ENCODE results near the gene MDGA2.
"Not testable (repeated sequence)": the region's sequence is repeated elsewhere in the genome, so short reads cannot be mapped to it uniquely, and the experiment has no call there.

The MDGA2 gene

DNA sequence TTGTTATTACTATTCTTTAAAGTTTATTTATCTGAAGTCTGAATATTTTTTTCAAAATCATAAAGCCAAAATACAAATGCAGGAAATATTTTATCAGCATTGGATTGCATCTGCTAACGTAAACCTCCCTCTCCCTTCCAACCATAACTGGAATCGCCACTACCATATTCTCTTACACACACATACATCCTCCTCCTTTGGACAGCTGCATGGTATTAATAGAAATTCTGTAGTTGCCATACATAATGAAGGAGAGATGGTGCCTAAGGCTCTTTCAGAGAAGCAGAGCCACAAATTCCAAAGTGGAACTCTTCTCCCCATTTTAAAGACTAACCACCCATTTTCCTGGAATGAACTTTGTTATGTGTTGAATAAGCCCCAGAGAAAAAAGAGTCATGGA lies 352.7 kb downstream of the MDGA2 start:
- DNase-seq: no peak

GRCh38 chr14:47302121-47302520 lies 373.3 kb downstream of the MDGA2 start:
- no peak for DNase-seq

DNA sequence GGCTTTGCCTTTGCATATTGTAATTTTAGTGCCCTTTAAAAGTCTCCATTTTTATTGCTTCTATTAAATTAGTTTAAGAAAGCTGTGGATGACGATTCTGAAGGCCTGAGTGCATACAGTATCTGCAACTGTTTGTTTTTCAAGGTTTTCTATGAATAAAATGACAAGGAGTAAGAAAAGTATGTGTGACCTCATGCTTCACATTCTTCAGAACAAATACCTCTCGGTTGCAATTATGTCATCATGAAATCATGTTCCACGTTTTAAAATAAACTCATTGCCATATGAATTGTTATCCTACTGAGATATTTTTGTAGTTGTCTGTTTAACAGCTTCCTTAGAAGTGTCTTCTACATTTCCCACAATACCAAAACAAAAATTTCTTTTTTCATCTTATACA lies 374.6 kb downstream of the MDGA2 start:
- no peak for DNase-seq

- DNase-seq: no peak
These were observed 378.0 kb downstream of the MDGA2 start for GRCh38 chr14:47297374-47297773.

DNA sequence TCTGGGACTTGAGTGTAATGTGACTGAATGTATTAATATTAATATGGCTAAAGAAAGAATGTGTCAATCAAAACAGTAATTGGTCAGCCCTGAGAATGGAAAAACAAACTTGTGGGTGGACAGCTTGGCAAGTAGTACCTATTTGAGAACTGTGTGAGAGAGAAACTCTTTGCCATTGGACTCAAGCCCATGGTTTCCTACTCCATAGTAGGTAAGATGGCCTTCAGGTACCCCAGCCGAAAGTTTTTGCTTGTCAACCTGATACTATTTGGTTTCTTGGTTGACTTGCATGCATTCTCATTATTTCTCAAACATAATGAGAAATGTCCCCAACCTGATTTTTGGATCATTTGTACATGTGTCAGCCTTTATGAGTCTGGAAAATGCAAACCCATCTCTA lies 391.1 kb downstream of the MDGA2 start:
- DNase-seq: no peak

GRCh38 chr14:47281761-47282160 lies 393.6 kb downstream of the MDGA2 start:
- DNase-seq: not testable (repeated sequence)

DNA sequence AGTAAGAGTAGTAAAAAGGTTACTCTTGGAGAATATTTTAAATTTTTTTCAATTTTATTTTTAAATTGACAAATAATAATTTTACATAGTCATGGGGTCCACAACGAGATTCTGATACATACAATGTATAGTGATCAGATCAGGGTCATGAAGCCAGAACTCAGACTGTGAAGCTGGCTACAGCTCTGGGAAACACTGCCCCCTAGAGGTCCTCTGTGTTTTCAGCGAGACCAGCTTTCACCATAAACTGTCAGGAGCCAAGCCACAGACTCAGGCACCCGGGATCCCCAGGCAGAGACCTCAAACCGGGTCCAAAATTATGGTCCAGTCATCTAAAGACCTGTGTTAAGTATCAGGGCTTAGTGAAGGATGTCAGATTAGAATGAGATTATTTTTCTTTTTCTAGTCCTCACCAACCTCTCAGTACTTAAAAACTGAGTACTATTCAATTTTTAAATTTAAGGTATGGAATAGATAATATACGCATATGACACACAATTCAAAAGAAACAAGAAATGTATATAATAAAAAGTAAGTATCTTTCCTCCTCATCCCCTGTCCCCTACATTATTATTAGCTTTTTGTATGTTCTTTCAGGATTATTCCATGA lies 397.1 kb downstream of the MDGA2 start:
- peak in 1 of 2 donors; percentile 4 for DNase-seq

DNA sequence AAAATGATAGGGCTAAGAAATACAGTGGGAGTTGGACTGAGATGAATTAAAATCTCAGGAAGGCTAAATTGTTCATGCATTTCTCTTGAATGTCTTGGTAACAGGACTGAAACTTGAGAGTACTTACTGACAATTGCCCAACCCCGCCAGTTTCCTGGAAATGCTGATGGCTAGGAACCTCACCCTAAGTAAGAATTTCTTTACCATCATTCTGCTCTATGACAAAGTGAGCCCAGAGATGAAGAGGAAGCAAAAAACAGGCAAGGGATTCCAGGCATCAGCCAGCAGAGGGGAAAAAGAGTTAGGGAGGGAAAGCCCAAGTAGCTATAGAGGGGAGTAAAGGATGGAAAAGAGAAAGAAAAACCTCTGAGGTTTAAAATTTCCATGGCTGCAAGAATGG lies 397.7 kb downstream of the MDGA2 start:
- no peak for DNase-seq

DNA sequence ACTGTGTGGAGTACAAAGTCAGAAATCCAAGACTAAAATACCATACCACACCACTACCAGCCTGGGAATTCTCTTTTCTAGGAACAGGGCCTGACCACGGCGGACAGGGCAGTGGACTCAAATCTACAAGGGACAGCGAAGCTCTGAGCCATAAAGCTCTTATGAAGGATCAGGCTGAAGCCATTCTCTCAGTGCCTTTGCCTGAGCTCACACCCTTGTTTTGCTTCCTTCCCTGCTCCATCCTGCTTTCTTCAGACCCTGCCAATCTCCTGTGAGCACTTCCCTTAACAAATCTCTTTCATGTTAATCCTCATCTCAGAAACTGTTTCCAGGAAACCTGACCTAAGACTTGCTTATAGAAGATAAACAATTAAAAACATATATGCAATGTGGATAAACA lies 398.5 kb downstream of the MDGA2 start:
- DNase-seq: no peak

GRCh38 chr14:47273939-47274338 lies 401.5 kb downstream of the MDGA2 start:
- no peak for DNase-seq

GRCh38 chr14:47270715-47271114 lies 404.7 kb downstream of the MDGA2 start:
- no peak for DNase-seq

GRCh38 chr14:47269756-47270492 lies 405.5 kb downstream of the MDGA2 start:
- no peak for DNase-seq

GRCh38 chr14:47264842-47265241 lies 410.6 kb downstream of the MDGA2 start:
- DNase-seq: no peak

DNA sequence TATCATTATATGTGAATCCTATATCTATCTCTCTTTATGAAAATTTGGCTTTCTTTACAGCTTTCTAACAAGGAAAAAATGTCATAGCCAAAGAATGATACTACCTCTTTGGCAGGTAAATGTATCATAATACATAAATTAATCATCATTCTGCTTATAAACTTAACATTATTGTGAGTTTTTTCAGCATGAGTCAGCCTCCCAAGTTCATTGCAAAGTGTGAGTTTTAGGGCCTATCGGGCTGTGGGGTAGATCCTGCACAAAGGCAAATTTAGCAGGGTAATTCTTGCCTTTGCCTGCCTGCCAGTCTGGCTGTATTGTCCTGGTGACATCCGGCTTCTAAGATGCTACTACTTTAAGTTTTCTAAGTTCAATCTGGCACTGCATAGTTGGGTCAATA lies 412.6 kb downstream of the MDGA2 start:
- no peak for DNase-seq

GRCh38 chr14:47261350-47261749 lies 414.1 kb downstream of the MDGA2 start:
- DNase-seq: no peak

DNA sequence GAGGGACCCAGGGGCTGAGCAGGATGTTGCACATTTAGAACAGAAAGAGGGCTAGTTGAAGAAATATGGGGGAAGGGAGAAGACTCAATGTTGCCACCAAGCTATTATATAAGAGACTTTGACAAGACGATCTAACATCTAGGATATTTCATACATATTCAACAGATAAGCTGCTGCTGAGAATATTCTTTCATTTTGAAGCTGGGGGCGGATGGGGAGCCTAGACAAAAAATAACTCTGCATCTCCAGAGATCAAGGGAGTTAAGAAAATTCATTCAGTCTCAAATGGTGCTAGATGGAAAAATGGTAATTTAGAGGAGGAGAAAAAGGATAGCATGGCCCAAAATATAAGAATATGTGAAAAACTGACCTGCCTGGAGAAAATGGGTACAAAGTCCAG lies 415.6 kb downstream of the MDGA2 start:
- DNase-seq: no peak

GRCh38 chr14:47257013-47257412 lies 418.4 kb downstream of the MDGA2 start:
- DNase-seq: no peak

DNA sequence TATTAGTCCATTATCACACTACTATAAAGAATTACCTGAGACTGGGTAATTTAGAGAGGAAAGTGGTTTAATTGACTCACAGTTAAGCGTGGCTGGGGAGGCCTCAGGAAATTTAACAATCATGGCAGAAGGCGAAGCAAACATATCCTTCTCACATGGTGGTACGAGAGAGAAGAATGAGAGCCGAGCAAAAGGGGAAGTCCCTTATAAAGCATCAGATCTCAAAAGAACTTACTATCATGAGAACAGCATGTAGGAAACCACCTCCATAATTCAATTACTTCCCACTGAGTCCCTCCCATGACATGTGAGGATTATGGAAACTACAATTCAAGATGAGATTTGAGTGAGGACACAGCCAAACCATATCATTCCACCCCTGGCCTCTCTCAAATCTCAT lies 422.6 kb downstream of the MDGA2 start:
- no peak for DNase-seq

GRCh38 chr14:47246367-47246766 lies 429.0 kb downstream of the MDGA2 start:
- no peak for DNase-seq

- DNase-seq: not testable (repeated sequence)
These were observed 432.8 kb downstream of the MDGA2 start for GRCh38 chr14:47242579-47242978.

DNA sequence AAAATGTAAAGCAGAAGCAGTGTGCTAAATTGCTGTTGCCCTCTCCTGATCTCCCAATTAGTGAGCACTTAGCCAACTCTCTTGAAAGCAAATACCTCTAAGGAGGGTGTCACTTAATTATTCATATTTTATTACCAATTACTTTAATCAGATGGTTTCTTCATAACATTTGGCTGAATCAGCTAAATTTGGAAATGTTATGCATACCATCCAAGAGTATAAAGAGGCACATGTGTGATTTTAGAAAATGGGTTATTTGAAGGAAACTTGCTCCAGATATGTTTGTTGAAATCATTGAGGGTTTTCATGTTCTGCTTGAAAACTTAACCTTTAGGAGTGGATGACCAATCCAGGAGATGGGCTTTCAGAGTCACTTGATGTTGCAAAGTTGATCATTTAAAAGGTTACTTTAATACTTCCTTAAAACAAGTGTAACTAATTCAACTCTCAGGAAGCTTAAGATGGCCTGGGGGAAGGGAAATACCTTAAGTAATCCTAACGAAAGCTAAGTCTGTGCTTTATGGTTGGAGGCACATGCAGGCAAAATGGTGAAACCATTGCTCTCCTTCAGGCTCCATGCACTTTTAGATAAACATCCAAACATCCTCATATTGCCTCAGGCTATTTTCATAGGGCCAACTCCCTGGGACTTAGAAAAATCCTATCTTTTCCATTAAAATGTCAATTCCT lies 434.5 kb downstream of the MDGA2 start:
- no peak for DNase-seq

- DNase-seq: no peak
These were observed 439.8 kb downstream of the MDGA2 start for GRCh38 chr14:47235619-47236018.

- DNase-seq: no peak
These were observed 448.4 kb downstream of the MDGA2 start for GRCh38 chr14:47226877-47227520.

DNA sequence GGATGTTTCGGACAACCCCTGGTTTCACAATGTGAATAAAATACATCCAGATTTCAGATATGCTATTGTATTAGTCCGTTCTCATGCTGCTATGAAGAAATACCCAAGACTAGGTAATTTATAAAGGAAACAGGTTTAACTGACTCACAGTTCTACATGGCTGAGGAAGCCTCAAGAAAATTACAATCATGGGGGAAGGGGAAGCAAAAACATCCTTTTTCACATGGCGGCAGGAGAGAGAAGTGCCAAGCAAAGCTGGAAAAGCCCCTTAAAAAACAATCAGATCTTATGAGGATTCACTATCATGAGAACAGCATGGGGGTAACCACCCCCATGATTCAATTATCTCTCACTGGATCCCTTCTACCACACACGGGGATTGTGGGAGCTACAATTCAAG lies 451.7 kb downstream of the MDGA2 start:
- DNase-seq: no peak

Measured in CD4-positive, alpha-beta T cell treated with Interferon alpha-2 for 1 hour (primary cell).